Measurements from ENCODE around the gene ROPN1. TPM values are rescaled to one million over a fixed set of nuclear protein-coding genes. Genes with fewer than 3 reads are reported as not detected.
"Not testable (repeated sequence)": the region's sequence is repeated elsewhere in the genome, so short reads cannot be mapped to it uniquely, and the experiment has no call there.

The ROPN1 gene
- total RNA-seq, 4 donors from 2014 or later = not detected

GRCh38 chr3:124034016-124034843 is 42.3 kb upstream of the ROPN1 start:
- Histone ChIP-seq H3K27me3 (peaks cover 0 to 8% of the 10 kb centered on the region in 2 donors), H3K9me3 (no peaks in the 10 kb centered on the region), H3K36me3 (no peaks in the 10 kb centered on the region), H3K27ac (peak overlapping the region in 1 of 4 donors; percentile 81), H3K4me3 (peak overlapping the region; percentile 55 to 81 (median 64)), H3K4me1 (peaks cover 0 to 7% (median 0%) of the 10 kb centered on the region in 4 donors)
- no peak for TF ChIP-seq POLR2A (IDR thresholded peaks at IDR 0.05)
- TF ChIP-seq CTCF (IDR thresholded peaks at IDR 0.05) = no peak
- no peak for DNase-seq

- TF ChIP-seq POLR2A (IDR thresholded peaks at IDR 0.05) (no peak), CTCF (IDR thresholded peaks at IDR 0.05) (no peak)
- H3K27me3 ChIP-seq = peaks cover 0 to 8% of the 10 kb centered on the region in 2 donors
- H3K27ac ChIP-seq = peak within 1 kb of the TSS; percentile 64 to 81 (median 66)
- peak in 1 of 3 donors; percentile 52 for DNase-seq
- peaks cover 0 to 7% (median 0%) of the 10 kb centered on the region in 4 donors for H3K4me1 ChIP-seq
- no peaks in the 10 kb centered on the region for H3K36me3 ChIP-seq
- peak within 1 kb of the TSS; percentile 55 to 81 (median 64) for H3K4me3 ChIP-seq
- H3K9me3 ChIP-seq = no peaks in the 10 kb centered on the region
Measured at GRCh38 chr3:124033360-124034015, 41.6 kb upstream of the ROPN1 start, which contains the start of gene KALRN. Gene KALRN (plus strand): TSS chr3:124033369.

GRCh38 chr3:124032881-124033359 is 41.0 kb upstream of the ROPN1 start:
- no peaks in the 10 kb centered on the region for H3K9me3 ChIP-seq
- no peak for TF ChIP-seq POLR2A (IDR thresholded peaks at IDR 0.05)
- peak in 5 of 6 experiments; percentile 27 to 70 (median 59) for TF ChIP-seq CTCF (IDR thresholded peaks at IDR 0.05)

GRCh38 chr3:124032311-124032880 is 40.5 kb upstream of the ROPN1 start:
- Histone ChIP-seq H3K4me3 (peak overlapping the region; percentile 55 to 81 (median 64)), H3K4me1 (peaks cover 0 to 7% (median 0%) of the 10 kb centered on the region in 4 donors), H3K27me3 (peaks cover 0 to 8% of the 10 kb centered on the region in 2 donors), H3K9me3 (no peaks in the 10 kb centered on the region), H3K27ac (peak overlapping the region; percentile 64 to 81 (median 66)), H3K36me3 (no peaks in the 10 kb centered on the region)
- TF ChIP-seq POLR2A (IDR thresholded peaks at IDR 0.05) = no peak
- no peak for TF ChIP-seq CTCF (IDR thresholded peaks at IDR 0.05)
- no peak for DNase-seq

More at GRCh38 chr3:124032881-124033359, 41.0 kb upstream of the ROPN1 start:
- peak; percentile 37 to 90 (median 82) for DNase-seq
- H3K36me3 ChIP-seq = no peaks in the 10 kb centered on the region
- H3K4me3 ChIP-seq = peak overlapping the region; percentile 55 to 81 (median 64)
- H3K27me3 ChIP-seq = peaks cover 0 to 8% of the 10 kb centered on the region in 2 donors
- H3K27ac ChIP-seq = peak overlapping the region; percentile 64 to 81 (median 66)
- H3K4me1 ChIP-seq = peaks cover 0 to 7% (median 0%) of the 10 kb centered on the region in 4 donors

GRCh38 chr3:124026516-124026915 is 34.6 kb upstream of the ROPN1 start:
- Histone ChIP-seq H3K4me1 (no peaks in the 10 kb centered on the region), H3K4me3 (no peak overlapping the region), H3K27ac (no peak overlapping the region), H3K9me3 (no peaks in the 10 kb centered on the region), H3K27me3 (no peaks in the 10 kb centered on the region), H3K36me3 (no peaks in the 10 kb centered on the region)
- no peak for DNase-seq
- no peak for TF ChIP-seq POLR2A (IDR thresholded peaks at IDR 0.05)
- TF ChIP-seq CTCF (IDR thresholded peaks at IDR 0.05) = no peak

- DNase-seq, H3K27ac ChIP-seq, H3K4me3 ChIP-seq, H3K27me3 ChIP-seq, H3K9me3 ChIP-seq, H3K4me1 ChIP-seq, H3K36me3 ChIP-seq: not testable (repeated sequence)
Measured at GRCh38 chr3:124023531-124023930, 31.6 kb upstream of the ROPN1 start.

Data from Peyer's patch (tissue), 4 donors.